GM12878 (cell line): ENCODE measurements around the gene C11orf65. TPM values are rescaled to one million over a fixed set of nuclear protein-coding genes. Genes with fewer than 3 reads are reported as not detected.

Experiments
- ATAC-seq: fragments of 200-7000 bp; cut with Tn5 transposase; 3 replicates; pipeline ENCODE4 v1.9.1; 2020; ENCODE audit warnings: mild to moderate bottlenecking, moderate library complexity
- BruUV-seq: library from RNA; stranded (reverse); fragments of 400-500 nt; replicated peaks from 2 replicates; lab custom pipeline; 2021; lab: Mats Ljungman, UMichigan
- CTCF ChIA-PET: fragments of 300-600 bp; sonication (Branson Sonifier 250); formaldehyde crosslinking; extraction: SDS; loops from one replicate; lab custom pipeline; 2021; ENCODE audit warnings: inconsistent platforms; lab: Yijun Ruan, JAX
- POLR2A ChIA-PET: fragments of 350-600 bp; formaldehyde crosslinking; extraction: SDS; loops from one replicate; lab custom pipeline; 2021; ENCODE audit warnings: inconsistent platforms; lab: Charles Lee
- RAD21 ChIA-PET: fragments of 300-600 bp; sonication (Branson Sonifier 250); formaldehyde crosslinking; loops from one replicate; lab custom pipeline; 2023; ENCODE audit warnings: antibody characterized with exemption; ENCODE audit not compliant: unreplicated experiment; lab: Charles Lee
- SMC1A ChIA-PET: fragments of 300-600 bp; sonication (Branson Sonifier 250); formaldehyde crosslinking; loops from one replicate; lab custom pipeline; 2023; ENCODE audit not compliant: unreplicated experiment, uncharacterized antibody; lab: Charles Lee
- DNase-seq: peaks from one replicate; pipeline ENCODE4 v3.0.0-alpha.2; 2011; ENCODE audit warnings: low read depth, low spot score
- FAIRE-seq: peaks from 3 replicates; lab custom pipeline; 2011; peaks lifted over from hg19 to GRCh38; lab: Jason Lieb, UNC
- H2AFZ ChIP-seq: 2 replicates; pipeline ENCODE4 v1.6.0; 2011; ENCODE audit warnings: low read depth, low read length, control low read depth; ENCODE audit not compliant: control insufficient read depth
- H3K27ac ChIP-seq: 2 replicates; pipeline ENCODE4 v1.5.1; 2011; ENCODE audit warnings: control low read depth; ENCODE audit not compliant: control insufficient read depth, insufficient read depth
- H3K27me3 ChIP-seq, 2 experiments: replicated peaks in 1 of 2; 2 replicates each; pipeline versions ENCODE4 v1.6.0 to v1.6.1; 2011; ENCODE audit warnings: low read length in 1 of 2; ENCODE audit not compliant: control insufficient read depth in 2 of 2, insufficient read depth in 2 of 2
- H3K36me3 ChIP-seq, 2 experiments: 2 replicates each; pipeline ENCODE4 v1.5.1; 2011; ENCODE audit warnings: low read length in 1 of 2; ENCODE audit not compliant: control insufficient read depth in 2 of 2, insufficient read depth in 2 of 2
- H3K4me1 ChIP-seq: 2 replicates; pipeline ENCODE4 v1.6.1; 2011; ENCODE audit warnings: mild to moderate bottlenecking, low read length, moderate library complexity, mixed read lengths; ENCODE audit not compliant: control insufficient read depth, insufficient read depth
- H3K4me2 ChIP-seq: 2 replicates; pipeline ENCODE4 v1.6.0; 2011; ENCODE audit warnings: control low read depth; ENCODE audit not compliant: control insufficient read depth, insufficient read depth
- H3K4me3 ChIP-seq: fragments of 200-600 bp; sonication (generic); 2 replicates; pipeline ENCODE4 v1.5.1; 2016
- H3K79me2 ChIP-seq: 2 replicates; pipeline ENCODE4 v1.6.0; 2011; ENCODE audit warnings: low read length; ENCODE audit not compliant: control insufficient read depth, insufficient read depth
- H3K9ac ChIP-seq: 2 replicates; pipeline ENCODE4 v1.8.0; 2011; ENCODE audit warnings: low read length, control low read depth, mixed read lengths; ENCODE audit not compliant: control insufficient read depth, insufficient read depth
- H3K9me3 ChIP-seq: replicated peaks from 3 replicates; pipeline ENCODE4 v1.5.1; 2011; ENCODE audit warnings: mild to moderate bottlenecking, low read length; ENCODE audit not compliant: control insufficient read depth, insufficient read depth
- H4K20me1 ChIP-seq: 2 replicates; pipeline ENCODE4 v1.6.0; 2011; ENCODE audit not compliant: control insufficient read depth, insufficient read depth
- ASH2L ChIP-seq: fragments of 300-600, 200-600 bp; sonication (generic); IDR thresholded peaks from 2 replicates; pipeline ENCODE4 v1.6.1; 2017; ENCODE audit warnings: low read depth, mild to moderate bottlenecking, borderline replicate concordance
- BMI1 ChIP-seq: fragments of 450-650 bp; IDR thresholded peaks from 2 replicates; pipeline ENCODE4 v1.6.1; 2016; ENCODE audit warnings: mild to moderate bottlenecking, moderate library complexity, borderline replicate concordance
- CBFB ChIP-seq: IDR thresholded peaks from 2 replicates; pipeline ENCODE4 v1.6.1; 2016; ENCODE audit warnings: antibody characterized with exemption, low read depth
- ETV6 ChIP-seq, 2 experiments: fragments of 450-650 bp in 1 of 2; IDR thresholded peaks in 1 of 2; conservative IDR thresholded peaks in 1 of 2; 2 replicates each; pipeline ENCODE4 v1.6.1; 2014; ENCODE audit warnings: antibody characterized with exemption in 1 of 2, borderline replicate concordance in 1 of 2, low read depth in 1 of 2, mild to moderate bottlenecking in 1 of 2, moderate library complexity in 1 of 2
- IRF4 ChIP-seq: IDR thresholded peaks from 2 replicates; pipeline ENCODE4 v1.6.1; 2011; ENCODE audit warnings: low read depth, low read length
- MAX ChIP-seq: IDR thresholded peaks from 2 replicates; pipeline ENCODE4 v1.6.1; 2012; ENCODE audit warnings: low read depth, low read length, improper control_type of control experiment
- NFYA ChIP-seq: IDR thresholded peaks from 2 replicates; pipeline ENCODE4 v1.6.1; 2011; ENCODE audit warnings: low read depth, mild to moderate bottlenecking, low read length, improper control_type of control experiment, borderline replicate concordance
- NR2F1 ChIP-seq: fragments of 450-650 bp; conservative IDR thresholded peaks from 2 replicates; pipeline ENCODE4 v1.6.1; 2017; ENCODE audit warnings: mild to moderate bottlenecking
- RCOR1 ChIP-seq: conservative IDR thresholded peaks from 2 replicates; pipeline ENCODE4 v1.6.1; 2012; ENCODE audit warnings: low read depth, low read length, improper control_type of control experiment
- RELA ChIP-seq: fragments of 450-650 bp; IDR thresholded peaks from 2 replicates; pipeline ENCODE4 v1.8.0; 2014; ENCODE audit warnings: borderline replicate concordance; ENCODE audit not compliant: partially characterized antibody
- RFX5 ChIP-seq: IDR thresholded peaks from 2 replicates; pipeline ENCODE4 v1.6.1; 2011; ENCODE audit warnings: low read depth, low read length, improper control_type of control experiment
- SPI1 ChIP-seq: IDR thresholded peaks from 2 replicates; pipeline ENCODE4 v1.6.1; 2011; ENCODE audit warnings: low read depth, mild to moderate bottlenecking, low read length, moderate library complexity, borderline replicate concordance; ENCODE audit not compliant: insufficient read depth
- STAT3 ChIP-seq: IDR thresholded peaks from 2 replicates; pipeline ENCODE4 v1.6.1; 2011; ENCODE audit warnings: low read depth, low read length, improper control_type of control experiment
- TBL1XR1 ChIP-seq: IDR thresholded peaks from 2 replicates; pipeline ENCODE4 v1.6.1; 2012; ENCODE audit warnings: low read depth, low read length, improper control_type of control experiment
- ZBTB4 ChIP-seq: fragments of 450-650 bp; formaldehyde crosslinking; IDR thresholded peaks from 2 replicates; pipeline ENCODE4 v1.4.0; 2022; ENCODE audit warnings: mild to moderate bottlenecking, moderate library complexity
- WGBS: methylation state at CpG from one replicate; pipeline ENCODE4 v1.1.6; 2016; ENCODE audit warnings: low lambda C conversion rate; ENCODE audit not compliant: insufficient replicate concordance, insufficient coverage; ENCODE audit errors: missing lambda C conversion rate; 5-methylcytosine and 5-hydroxymethylcytosine counted together
- in situ Hi-C: fragments of 300-500 bp; cut with MboI; formaldehyde crosslinking; loops from 9 replicates; pipeline ENCODE4 v1.14.3; 2018; ENCODE audit warnings: mixed read lengths
- intact Hi-C: fragments of 100-400 bp; cut with micrococcal nuclease; formaldehyde crosslinking; loops from one replicate; pipeline ENCODE4 v1.14.2; 2022; ENCODE audit not compliant: unreplicated experiment
- polyA plus RNA-seq, 11 experiments: library from polyadenylated mRNA; depleted of rRNA in 4 of 11; unstranded in 6 of 11; stranded (reverse) in 5 of 11; fragments of >200 nt; fragmentation: Nextera tagmentation in 4 of 11; fragmentation: Illumina TruSeq in 1 of 11; extraction: Ambion mirVana in 4 of 11; extraction: Trizol in 1 of 11; gene quantifications; 1 replicate in 1 of 11; 2 replicates in 10 of 11; pipeline versions ENCODE4 v1.2.1 to v1.2.3, GENCODE V29; 2011 to 2016; ENCODE audit warnings: inconsistent platforms in 2 of 11, missing spikeins in 2 of 11, low read depth in 1 of 11
- total RNA-seq, 4 experiments: library from RNA; depleted of rRNA in 3 of 4; stranded (reverse); fragments of >200 nt in 3 of 4; fragmentation: Illumina TruSeq in 1 of 4; extraction: Trizol in 1 of 4; gene quantifications; 2 replicates each; pipeline versions ENCODE4 v1.2.1 to v1.2.3, GENCODE V29; 2013 to 2021
- TF ChIP-seq, protein P1 (sequence below): fragments of 450-650 bp; formaldehyde crosslinking; IDR thresholded peaks from 2 replicates; pipeline ENCODE4 v1.4.0; 2020; ENCODE audit warnings: mild to moderate bottlenecking, moderate library complexity

The C11orf65 gene
- total and polyA plus RNA-seq, 10 of the 15 experiments (the other 5 are each of a cell fraction or from before 2014, with no cell fraction given) = 0.71 to 2.0 (median 1.2) TPM

- POLR2A ChIA-PET = interaction anchor here (1.0 kb wide), 1 partner anchor 62 kb away, joined by 3 read pairs; no protein-coding TSS in a partner anchor
- Histone ChIP-seq H3K79me2 (peaks cover 12% of the 10 kb centered on the region), H3K9me3 (no peaks in the 10 kb centered on the region), H3K4me2 (peak overlapping the region; percentile 94), H4K20me1 (no peaks in the 10 kb centered on the region), H3K27ac (peak overlapping the region; percentile 66), H2AFZ (peak overlapping the region; percentile 79), H3K9ac (peak overlapping the region; percentile 97), H3K27me3 (no peaks in the 10 kb centered on the region), H3K4me1 (no peaks in the 10 kb centered on the region), H3K4me3 (peak overlapping the region; percentile 65), H3K36me3 (no peaks in the 10 kb centered on the region)
- DNase-seq = peak; percentile 60
- SMC1A ChIA-PET = interaction anchor here (1.1 to 1.9 kb wide), 2 partner anchors 61 to 152 kb away, joined by 3 to 5 read pairs; no protein-coding TSS in a partner anchor
- BruUV-seq = TSS peak; percentile 74
- WGBS = 1% methylated on average over 30 of the region's 30 CpGs
- ATAC-seq = peak; percentile 68
- no peak for FAIRE-seq
- in situ Hi-C loops (no loop called here), intact Hi-C loops (loop anchor here (2.0 to 10.0 kb wide), 4 partner anchors 31 to 273 kb away; partner anchors contain the start of genes ATM, C11orf65, EXPH5 and NPAT)
- RAD21 ChIA-PET = interaction anchor here (1.1 to 2.3 kb wide), 2 partner anchors 61 to 275 kb away, joined by 3 to 12 read pairs; partner anchors contain the start of genes ATM and NPAT
- CTCF ChIA-PET = no interaction called here
- TF ChIP-seq STAT3 (no peak), ZBTB4 (CRISPR knock-in tag) (no peak), RELA (no peak), TBL1XR1 (no peak), IRF4 (peak; percentile 19; the same call in 1 of the 2 replicates), NFYA (no peak), ETV6 (conservative IDR thresholded peaks at IDR 0.05 in 1 of 2, IDR thresholded peaks at IDR 0.05 in 1 of 2; ENCODE audit: borderline replicate concordance in 1 of 2, low read depth in 1 of 2) (0 out of 4 replicates have a peak, but pooled peaks of 1 of the 2 experiments have one; percentile 43), SPI1 (peak; percentile 55), BMI1 (no peak), MAX (peak; percentile 53; the same call in 1 of the 2 replicates), RFX5 (no peak), RCOR1 (no peak), NR2F1 (no peak), CBFB (peak; percentile 58; the same call in 1 of the 2 replicates), ASH2L (peak; percentile 40; the same call in 1 of the 2 replicates)
- TF ChIP-seq, protein P1, sequence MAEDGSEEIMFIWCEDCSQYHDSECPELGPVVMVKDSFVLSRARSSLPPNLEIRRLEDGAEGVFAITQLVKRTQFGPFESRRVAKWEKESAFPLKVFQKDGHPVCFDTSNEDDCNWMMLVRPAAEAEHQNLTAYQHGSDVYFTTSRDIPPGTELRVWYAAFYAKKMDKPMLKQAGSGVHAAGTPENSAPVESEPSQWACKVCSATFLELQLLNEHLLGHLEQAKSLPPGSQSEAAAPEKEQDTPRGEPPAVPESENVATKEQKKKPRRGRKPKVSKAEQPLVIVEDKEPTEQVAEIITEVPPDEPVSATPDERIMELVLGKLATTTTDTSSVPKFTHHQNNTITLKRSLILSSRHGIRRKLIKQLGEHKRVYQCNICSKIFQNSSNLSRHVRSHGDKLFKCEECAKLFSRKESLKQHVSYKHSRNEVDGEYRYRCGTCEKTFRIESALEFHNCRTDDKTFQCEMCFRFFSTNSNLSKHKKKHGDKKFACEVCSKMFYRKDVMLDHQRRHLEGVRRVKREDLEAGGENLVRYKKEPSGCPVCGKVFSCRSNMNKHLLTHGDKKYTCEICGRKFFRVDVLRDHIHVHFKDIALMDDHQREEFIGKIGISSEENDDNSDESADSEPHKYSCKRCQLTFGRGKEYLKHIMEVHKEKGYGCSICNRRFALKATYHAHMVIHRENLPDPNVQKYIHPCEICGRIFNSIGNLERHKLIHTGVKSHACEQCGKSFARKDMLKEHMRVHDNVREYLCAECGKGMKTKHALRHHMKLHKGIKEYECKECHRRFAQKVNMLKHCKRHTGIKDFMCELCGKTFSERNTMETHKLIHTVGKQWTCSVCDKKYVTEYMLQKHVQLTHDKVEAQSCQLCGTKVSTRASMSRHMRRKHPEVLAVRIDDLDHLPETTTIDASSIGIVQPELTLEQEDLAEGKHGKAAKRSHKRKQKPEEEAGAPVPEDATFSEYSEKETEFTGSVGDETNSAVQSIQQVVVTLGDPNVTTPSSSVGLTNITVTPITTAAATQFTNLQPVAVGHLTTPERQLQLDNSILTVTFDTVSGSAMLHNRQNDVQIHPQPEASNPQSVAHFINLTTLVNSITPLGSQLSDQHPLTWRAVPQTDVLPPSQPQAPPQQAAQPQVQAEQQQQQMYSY (CRISPR knock-in tag) = no peak
These were observed 30.2 kb upstream of the C11orf65 start for GRCh38 chr11:108497317-108498045.
